Suppressor macrophage treated with lipopolysaccharide for 4 hours (primary cell): ENCODE measurements around the gene IGF2BP2.
"Not testable (repeated sequence)": the region's sequence is repeated elsewhere in the genome, so short reads cannot be mapped to it uniquely, and the experiment has no call there.

Source experiments
- DNase-seq: peaks from one replicate; pipeline ENCODE4 v3.0.0-alpha.2; 2020

IGF2BP2 gene

GRCh38 chr3:185797993-185798830, 26.6 kb downstream of the IGF2BP2 start:
- no peak for DNase-seq

- DNase-seq: no peak
Measured at GRCh38 chr3:185797108-185797881, 27.5 kb downstream of the IGF2BP2 start.

- DNase-seq: no peak
Measured at GRCh38 chr3:185796431-185797107, 28.3 kb downstream of the IGF2BP2 start.

- no peak for DNase-seq
Measured at GRCh38 chr3:185793381-185793780, 31.5 kb downstream of the IGF2BP2 start.

- no peak for DNase-seq
Measured at GRCh38 chr3:185792955-185793354, 31.9 kb downstream of the IGF2BP2 start.

GRCh38 chr3:185789891-185790830, 34.7 kb downstream of the IGF2BP2 start:
- DNase-seq: no peak

GRCh38 chr3:185789134-185789533, 35.7 kb downstream of the IGF2BP2 start:
- no peak for DNase-seq

GRCh38 chr3:185788292-185788691, 36.5 kb downstream of the IGF2BP2 start:
- no peak for DNase-seq

- DNase-seq: no peak
Measured at GRCh38 chr3:185786956-185787877, 37.6 kb downstream of the IGF2BP2 start.

- DNase-seq: not testable (repeated sequence)
Measured at GRCh38 chr3:185786258-185786657, 38.6 kb downstream of the IGF2BP2 start.

- no peak for DNase-seq
Measured at GRCh38 chr3:185784317-185784716, 40.5 kb downstream of the IGF2BP2 start.

- DNase-seq: no peak
Measured at GRCh38 chr3:185781759-185782158, 43.1 kb downstream of the IGF2BP2 start.

GRCh38 chr3:185779461-185779860, 45.4 kb downstream of the IGF2BP2 start:
- no peak for DNase-seq

GRCh38 chr3:185778821-185779220, 46.0 kb downstream of the IGF2BP2 start:
- DNase-seq: no peak

- no peak for DNase-seq
Measured at GRCh38 chr3:185778094-185778493, 46.7 kb downstream of the IGF2BP2 start.

GRCh38 chr3:185770109-185770508, 54.7 kb downstream of the IGF2BP2 start:
- peak; percentile 8 for DNase-seq

- peak; percentile 84 for DNase-seq
Measured at GRCh38 chr3:185768578-185768982, 56.3 kb downstream of the IGF2BP2 start.

- DNase-seq: no peak
Measured at GRCh38 chr3:185767002-185767688, 57.7 kb downstream of the IGF2BP2 start.

GRCh38 chr3:185766329-185767001, 58.4 kb downstream of the IGF2BP2 start:
- DNase-seq: peak; percentile 10

GRCh38 chr3:185764980-185765370, 59.9 kb downstream of the IGF2BP2 start:
- peak; percentile 9 for DNase-seq
